Measurements from ENCODE around the gene PAPOLA. TPM values are rescaled to one million over a fixed set of nuclear protein-coding genes. Genes with fewer than 3 reads are reported as not detected.

The PAPOLA gene
- total and polyA plus RNA-seq, 2 of the 4 experiments (the other 2 are of a cell fraction), result 73.8 to 128 TPM

DNA sequence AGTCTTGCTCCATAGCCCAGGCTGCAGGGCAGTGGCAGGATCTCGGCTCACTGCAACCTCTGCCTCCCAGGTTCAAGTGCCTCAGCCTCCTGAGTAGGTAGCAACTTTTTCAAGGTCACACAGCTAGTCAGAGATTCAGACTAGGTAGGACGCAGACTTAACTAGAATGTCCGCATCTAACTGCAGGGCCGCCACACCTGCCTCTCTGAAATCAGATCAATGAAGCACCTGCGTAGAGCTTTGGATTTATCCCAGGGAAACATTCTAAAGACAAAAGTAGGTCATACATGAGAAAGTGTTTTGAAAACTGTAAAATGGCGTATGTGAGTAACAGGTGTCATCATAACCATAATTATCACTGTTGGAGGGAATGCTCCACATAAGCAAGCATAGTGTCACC is 49.5 kb upstream of the PAPOLA start:
- no peaks in the 10 kb centered on the region for H3K36me3 ChIP-seq (ENCODE audit: control insufficient read depth, insufficient read depth, low read length)
- no peak overlapping the region for H4K91ac ChIP-seq (ENCODE audit: insufficient read depth, low read depth, low read length)
- H3K9ac ChIP-seq (ENCODE audit: low read depth, low read length), result no peak overlapping the region
- no peak overlapping the region for H2BK5ac ChIP-seq (ENCODE audit: low read depth, low read length, poor library complexity, severe bottlenecking)
- H4K8ac ChIP-seq (ENCODE audit: low read depth in 2 of 2, low read length in 2 of 2), result no peak overlapping the region
- no peaks in the 10 kb centered on the region for H3K4me1 ChIP-seq (ENCODE audit: control insufficient read depth, insufficient read depth, low read length)
- CTCF ChIA-PET, result no interaction called here
- H2BK15ac ChIP-seq (ENCODE audit: low read depth, low read length), result no peak overlapping the region
- no peaks in the 10 kb centered on the region; the same call in 1 of the 2 replicates for H3K27me3 ChIP-seq (ENCODE audit: control insufficient read depth, insufficient read depth, low read length)
- WGBS, 2 experiments (ENCODE audit: extremely low coverage in 2 of 2, insufficient read length in 1 of 2), result 85% methylated on average over 5 of the region's 6 CpGs; no CpG with 5 or more reads in 1 of the 2 experiments
- no peak overlapping the region for H3K4me3 ChIP-seq (ENCODE audit: insufficient read depth, low read depth, low read length)
- POLR2A ChIA-PET (ENCODE audit: unreplicated experiment), result no interaction called here
- no peak overlapping the region for H3K27ac ChIP-seq (ENCODE audit: insufficient read depth, low read length)
- no TSS peak for BruUV-seq (replicated peaks)
- no peak overlapping the region for H3K18ac ChIP-seq (ENCODE audit: low read depth, low read length)
- no peak overlapping the region for H2AK5ac ChIP-seq (ENCODE audit: low read depth, low read length)
- no peaks in the 10 kb centered on the region for H4K20me1 ChIP-seq (ENCODE audit: insufficient read depth, low read length)
- in situ Hi-C loops (cut with MboI; ENCODE audit: low sequenced_read_pairs) (no loop called here), dilution Hi-C loops (cut with HindIII; ENCODE audit: low sequenced_read_pairs, unreplicated experiment) (no loop called here), intact Hi-C loops (cut with micrococcal nuclease) (no loop called here)
- no peak overlapping the region for H3K14ac ChIP-seq (replicated peaks; ENCODE audit: low read depth, low read length)
- H2BK120ac ChIP-seq (ENCODE audit: low read depth, low read length), result no peak overlapping the region
- ATAC-seq (ENCODE audit: low read depth) (no peak), DNase-seq (no peak)
- no peak overlapping the region for H3K4ac ChIP-seq (ENCODE audit: low read depth, low read length)
- H3K4me2 ChIP-seq (ENCODE audit: low read depth, low read length), result no peak overlapping the region
- no peak overlapping the region for H2BK20ac ChIP-seq (ENCODE audit: low read depth, low read length)
- no peak overlapping the region for H4K5ac ChIP-seq (ENCODE audit: low read depth, low read length)
- no peak overlapping the region for H2AK9ac ChIP-seq (replicated peaks; ENCODE audit: low read depth, low read length, poor library complexity)
- no peak for TF ChIP-seq CEBPB (IDR thresholded peaks at IDR 0.05; ENCODE audit: low read depth, low read length)
- TF ChIP-seq SMC3 (IDR thresholded peaks at IDR 0.05; ENCODE audit: low read depth, low read length), result no peak
- TF ChIP-seq MXI1 (IDR thresholded peaks at IDR 0.05; ENCODE audit: borderline replicate concordance, low read depth, low read length), result no peak
- no peak for TF ChIP-seq POLR2A (IDR thresholded peaks at IDR 0.05; ENCODE audit: low read depth, low read length)
- no peaks in the 10 kb centered on the region for H3K9me1 ChIP-seq (ENCODE audit: insufficient read depth, low read length)
- no peaks in the 10 kb centered on the region for H3K9me3 ChIP-seq (ENCODE audit: control insufficient read depth, insufficient read depth, low read length)
- H3K23ac ChIP-seq (ENCODE audit: low read depth, low read length), result no peak overlapping the region
- no peak overlapping the region for H3K56ac ChIP-seq (ENCODE audit: extremely low read depth, insufficient read depth, low read length)
- H2AFZ ChIP-seq (replicated peaks; ENCODE audit: low read length, poor library complexity), result no peak overlapping the region
- no peaks in the 10 kb centered on the region for H3K79me1 ChIP-seq (ENCODE audit: low read depth in 1 of 2, low read length in 2 of 2)

All from IMR-90 (cell line).